Erythroblast (primary cell): Measurements from ENCODE around the gene SLC5A2.

Experiments
- GATA1 ChIP-seq: IDR thresholded peaks from 2 replicates; pipeline ENCODE4 v1.6.1; 2011; ENCODE audit warnings: low read depth, mild to moderate bottlenecking, control low read depth, low read length, moderate library complexity
- POLR2A ChIP-seq: IDR thresholded peaks from 2 replicates; pipeline ENCODE4 v1.6.1; 2011; ENCODE audit warnings: mild to moderate bottlenecking, low read length

- TF ChIP-seq POLR2A = no peak
- TF ChIP-seq GATA1 = no peak
Measured at GRCh38 chr16:31519759-31520431, 37.0 kb downstream of the SLC5A2 start.
